Neural cell (in vitro differentiated cells): ENCODE data around the gene TEN1. TPM values are rescaled to one million over a fixed set of nuclear protein-coding genes. Genes with fewer than 3 reads are reported as not detected.

Source experiments
- H2AFZ ChIP-seq: fragments of 200-600, 300-800 bp; sonication (generic), shearing (Covaris generic); 2 replicates; pipeline ENCODE4 v1.6.0; 2014; ENCODE audit warnings: low read depth, mild to moderate bottlenecking, antibody characterized with exemption, low read length, moderate library complexity
- H3F3A ChIP-seq: fragments of 200-600 bp; shearing (Covaris generic); 2 replicates; pipeline ENCODE4 v1.6.1; 2016; ENCODE audit warnings: mild to moderate bottlenecking, moderate library complexity, mixed read lengths, antibody characterized with exemption, low read length; ENCODE audit not compliant: insufficient read depth, poor library complexity, severe bottlenecking
- H3K27ac ChIP-seq: fragments of 200-600, 300-800 bp; sonication (generic), shearing (Covaris generic); 2 replicates; pipeline ENCODE4 v1.5.1; 2014; ENCODE audit warnings: mild to moderate bottlenecking, low read length, moderate library complexity
- H3K27me3 ChIP-seq: fragments of 300-800, 200-600 bp; sonication (generic), shearing (Covaris generic); 2 replicates; pipeline ENCODE4 v1.6.0; 2014; ENCODE audit warnings: mild to moderate bottlenecking, low read depth, low read length, moderate library complexity; ENCODE audit not compliant: insufficient read depth
- H3K36me3 ChIP-seq: fragments of 300-800, 200-600 bp; sonication (generic), shearing (Covaris generic); 2 replicates; pipeline ENCODE4 v1.5.1; 2014; ENCODE audit warnings: mild to moderate bottlenecking, antibody characterized with exemption, low read length, moderate library complexity; ENCODE audit not compliant: insufficient read depth
- H3K4me2 ChIP-seq: fragments of 300-800, 200-600 bp; sonication (generic), shearing (Covaris generic); 2 replicates; pipeline ENCODE4 v1.6.0; 2014; ENCODE audit warnings: mild to moderate bottlenecking, low read length
- H3K4me3 ChIP-seq: fragments of 300-800, 200-600 bp; sonication (generic), shearing (Covaris generic); 2 replicates; pipeline ENCODE4 v1.5.1; 2014; ENCODE audit warnings: mild to moderate bottlenecking, low read length, moderate library complexity
- H3K79me2 ChIP-seq: fragments of 200-600 bp; shearing (Covaris generic); replicated peaks from 2 replicates; pipeline ENCODE4 v1.6.0; 2014; ENCODE audit warnings: mild to moderate bottlenecking, low read length, moderate library complexity; ENCODE audit not compliant: insufficient read depth
- H3K9ac ChIP-seq: fragments of 300-800, 200-600 bp; sonication (generic), shearing (Covaris generic); 2 replicates; pipeline ENCODE4 v1.6.1; 2016; ENCODE audit warnings: mild to moderate bottlenecking, low read length, mixed read lengths
- H3K9me2 ChIP-seq: fragments of 200-600 bp; shearing (Covaris generic); 2 replicates; pipeline ENCODE4 v1.6.1; 2016; ENCODE audit warnings: mild to moderate bottlenecking, low read length, mixed read lengths; ENCODE audit not compliant: insufficient read depth
- H3K9me3 ChIP-seq: fragments of 200-600, 300-800 bp; sonication (generic), shearing (Covaris generic); 2 replicates; pipeline ENCODE4 v1.6.1; 2016; ENCODE audit warnings: mild to moderate bottlenecking, mixed run types, low read length, moderate library complexity, mixed read lengths
- H4K20me1 ChIP-seq: fragments of 200-600 bp; shearing (Covaris generic); 2 replicates; pipeline ENCODE4 v1.6.1; 2016; ENCODE audit warnings: mild to moderate bottlenecking, mixed run types; ENCODE audit not compliant: insufficient read depth
- CTCF ChIP-seq: fragments of 450-650 bp; IDR thresholded peaks from 2 replicates; pipeline ENCODE4 v1.5.1; 2014; ENCODE audit warnings: antibody characterized with exemption, mild to moderate bottlenecking, moderate library complexity; ENCODE audit not compliant: poor library complexity, severe bottlenecking
- EP300 ChIP-seq: fragments of 450-650 bp; conservative IDR thresholded peaks from 2 replicates; pipeline ENCODE4 v1.6.1; 2014; ENCODE audit warnings: antibody characterized with exemption, mild to moderate bottlenecking, moderate library complexity; ENCODE audit not compliant: poor library complexity, severe bottlenecking
- EZH2 ChIP-seq: fragments of 200-600, 300-800 bp; shearing (Covaris generic), sonication (generic); IDR thresholded peaks from 2 replicates; pipeline ENCODE4 v1.6.1; 2014; ENCODE audit warnings: antibody characterized with exemption, low read length, borderline replicate concordance, mild to moderate bottlenecking; ENCODE audit not compliant: insufficient read depth, poor library complexity, severe bottlenecking
- MXI1 ChIP-seq: fragments of 450-650 bp; conservative IDR thresholded peaks from 2 replicates; pipeline ENCODE4 v1.6.1; 2014; ENCODE audit warnings: antibody characterized with exemption, mild to moderate bottlenecking; ENCODE audit not compliant: poor library complexity, severe bottlenecking
- POLR2AphosphoS5 ChIP-seq: IDR thresholded peaks from 2 replicates; pipeline ENCODE4 v1.6.1; 2012
- RAD21 ChIP-seq: fragments of 450-650 bp; conservative IDR thresholded peaks from 2 replicates; pipeline ENCODE4 v1.6.1; 2014; ENCODE audit warnings: antibody characterized with exemption, mild to moderate bottlenecking, moderate library complexity
- REST ChIP-seq: IDR thresholded peaks from 2 replicates; pipeline ENCODE4 v1.6.1; 2012; ENCODE audit warnings: borderline replicate concordance
- SMC3 ChIP-seq: fragments of 450-650 bp; conservative IDR thresholded peaks from 2 replicates; pipeline ENCODE4 v1.6.1; 2014; ENCODE audit warnings: antibody characterized with exemption, mild to moderate bottlenecking, moderate library complexity; ENCODE audit not compliant: poor library complexity
- TAF1 ChIP-seq: IDR thresholded peaks from 2 replicates; pipeline ENCODE4 v1.6.1; 2012; ENCODE audit warnings: low read depth
- polyA plus RNA-seq: library from polyadenylated mRNA; depleted of rRNA; stranded (reverse); fragments of >200 nt; gene quantifications from 2 replicates; pipeline ENCODE4 v1.2.3, GENCODE V29; 2014

TEN1 gene
- polyA plus RNA-seq, 1 donor from 2014 or later: 33.1 TPM

- Histone ChIP-seq H3K4me2 (no peak overlapping the region), H4K20me1 (no peaks in the 10 kb centered on the region)
Measured at GRCh38 chr17:76004750-76005262, 25.8 kb downstream of the TEN1 start.

More at GRCh38 chr17:76004750-76005262, 25.8 kb downstream of the TEN1 start:
- Histone ChIP-seq H3K36me3 (no peaks in the 10 kb centered on the region), H3K27me3 (no peaks in the 10 kb centered on the region), H2AFZ (no peak overlapping the region), H3F3A (no peaks in the 10 kb centered on the region), H3K9me3 (no peaks in the 10 kb centered on the region), H3K4me3 (no peak overlapping the region), H3K9ac (no peak overlapping the region), H3K9me2 (no peaks in the 10 kb centered on the region), H3K79me2 (no peaks in the 10 kb centered on the region), H3K27ac (no peak overlapping the region)
- TF ChIP-seq RAD21 (no peak), CTCF (no peak), TAF1 (no peak), EZH2 (no peak), EP300 (no peak), MXI1 (no peak), POLR2AphosphoS5 (no peak), SMC3 (no peak), REST (no peak)
